ENCODE results near the gene GSTA4.

- TF ChIP-seq POU6F1 (CRISPR knock-in tag; IDR thresholded peaks at IDR 0.05; ENCODE audit: borderline replicate concordance, low read depth) (no peak), RARB (CRISPR knock-in tag; IDR thresholded peaks at IDR 0.05) (no peak), CSRNP3 (CRISPR knock-in tag; IDR thresholded peaks at IDR 0.05) (no peak), ZNF70 (CRISPR knock-in tag; IDR thresholded peaks at IDR 0.05) (no peak), TCF4 (CRISPR knock-in tag; IDR thresholded peaks at IDR 0.05; ENCODE audit: borderline replicate concordance) (no peak), ESRRG (CRISPR knock-in tag; IDR thresholded peaks at IDR 0.05) (no peak), CREB5 (CRISPR knock-in tag; IDR thresholded peaks at IDR 0.05; ENCODE audit: low read depth) (no peak), ZNF565 (CRISPR knock-in tag; conservative IDR thresholded peaks at IDR 0.05; ENCODE audit: low read depth) (no peak), ZFP30 (CRISPR knock-in tag; IDR thresholded peaks at IDR 0.05) (no peak), ARNTL (CRISPR knock-in tag; IDR thresholded peaks at IDR 0.05; ENCODE audit: borderline replicate concordance, low read depth) (no peak), GLIS3 (CRISPR knock-in tag; IDR thresholded peaks at IDR 0.05) (no peak), PPARA (CRISPR knock-in tag; IDR thresholded peaks at IDR 0.05; ENCODE audit: borderline replicate concordance) (no peak)
Measured at GRCh38 chr6:53027131-53027718, 32.1 kb upstream of the GSTA4 start.

Measured in SK-N-SH treated with all-trans-retinoic acid at 6 μM for 48 hours (cell line).